ENCODE measurements around the gene KLHL30. TPM values are rescaled to one million over a fixed set of nuclear protein-coding genes. Genes with fewer than 3 reads are reported as not detected.

The KLHL30 gene
- total RNA-seq, 4 donors from 2014 or later: 0.14 to 5.6 TPM; not detected in 2

GRCh38 chr2:238131761-238132462 lies 6.6 kb upstream of the KLHL30 start:
- in situ Hi-C loops (cut with MboI; ENCODE audit: low pct_ligation_motif_present in 1 of 4, low pct_unique_long_range_greater_than_20kb in 1 of 4, low sequenced_read_pairs in 3 of 4): no loop called here
- no peak for DNase-seq
- Histone ChIP-seq H3K36me3 (no peaks in the 10 kb centered on the region), H3K4me1 (peaks cover 0 to 7% (median 0%) of the 10 kb centered on the region in 4 donors), H3K4me3 (no peak overlapping the region), H3K9me3 (no peaks in the 10 kb centered on the region), H3K27me3 (no peaks in the 10 kb centered on the region), H3K27ac (no peak overlapping the region)
- intact Hi-C loops (cut with DNase I; ENCODE audit: low total_unique reads): no loop called here
- 80 to 88% methylated on average over 4 to 10 of the region's 14 CpGs for WGBS, 2 donors (ENCODE audit: low coverage in 1 of 2)
- no peak for TF ChIP-seq CTCF (IDR thresholded peaks at IDR 0.05)
- TF ChIP-seq EP300 (IDR thresholded peaks at IDR 0.05; ENCODE audit: low read depth): no peak
- TF ChIP-seq POLR2A (IDR thresholded peaks at IDR 0.05): no peak
- no peak for TF ChIP-seq POLR2AphosphoS5 (IDR thresholded peaks at IDR 0.05)

- TF ChIP-seq POLR2A (IDR thresholded peaks at IDR 0.05): no peak
- TF ChIP-seq POLR2AphosphoS5 (IDR thresholded peaks at IDR 0.05): no peak
- TF ChIP-seq CTCF (IDR thresholded peaks at IDR 0.05): no peak
- no peak for TF ChIP-seq EP300 (IDR thresholded peaks at IDR 0.05; ENCODE audit: low read depth)
- intact Hi-C loops (cut with DNase I; ENCODE audit: low total_unique reads): no loop called here
- H3K4me1 ChIP-seq: no peaks in the 10 kb centered on the region
- in situ Hi-C loops (cut with MboI; ENCODE audit: low pct_ligation_motif_present in 1 of 4, low pct_unique_long_range_greater_than_20kb in 1 of 4, low sequenced_read_pairs in 3 of 4): no loop called here
- no peak overlapping the region for H3K4me3 ChIP-seq
- no peaks in the 10 kb centered on the region for H3K9me3 ChIP-seq
- H3K27ac ChIP-seq: no peak overlapping the region
- DNase-seq: no peak
- 86 to 89% methylated on average over 3 to 23 of the region's 23 CpGs for WGBS, 2 donors (ENCODE audit: low coverage in 1 of 2)
- H3K36me3 ChIP-seq: no peaks in the 10 kb centered on the region
- no peaks in the 10 kb centered on the region for H3K27me3 ChIP-seq
These were observed 5.7 kb upstream of the KLHL30 start for GRCh38 chr2:238132463-238133450.

- intact Hi-C loops (cut with DNase I; ENCODE audit: low total_unique reads): no loop called here
- 61 to 70% methylated on average over 4 to 9 of the region's 14 CpGs for WGBS, 2 donors (ENCODE audit: low coverage in 1 of 2)
These were observed 4.7 kb upstream of the KLHL30 start for GRCh38 chr2:238133499-238134392.

More at GRCh38 chr2:238133499-238134392, 4.7 kb upstream of the KLHL30 start:
- no peak for DNase-seq
- peaks cover 0 to 5% (median 3%) of the 10 kb centered on the region in 4 donors for H3K4me1 ChIP-seq
- TF ChIP-seq POLR2A (IDR thresholded peaks at IDR 0.05): no peak
- TF ChIP-seq POLR2AphosphoS5 (IDR thresholded peaks at IDR 0.05): no peak
- TF ChIP-seq EP300 (IDR thresholded peaks at IDR 0.05; ENCODE audit: low read depth): no peak
- TF ChIP-seq CTCF (IDR thresholded peaks at IDR 0.05): no peak
- no peaks in the 10 kb centered on the region for H3K9me3 ChIP-seq
- in situ Hi-C loops (cut with MboI; ENCODE audit: low pct_ligation_motif_present in 1 of 4, low pct_unique_long_range_greater_than_20kb in 1 of 4, low sequenced_read_pairs in 3 of 4): no loop called here
- H3K36me3 ChIP-seq: no peaks in the 10 kb centered on the region
- no peak overlapping the region for H3K4me3 ChIP-seq
- no peak overlapping the region for H3K27ac ChIP-seq
- no peaks in the 10 kb centered on the region for H3K27me3 ChIP-seq

All from transverse colon (tissue), 4 donors.